GM12878 (cell line): Measurements from ENCODE around the gene MRTFA. TPM values are rescaled to one million over a fixed set of nuclear protein-coding genes. Genes with fewer than 3 reads are reported as not detected.

Experiments used
- ATAC-seq: fragments of 200-7000 bp; cut with Tn5 transposase; 3 replicates; pipeline ENCODE4 v1.9.1; 2020; ENCODE audit warnings: mild to moderate bottlenecking, moderate library complexity
- BruUV-seq: library from RNA; stranded (reverse); fragments of 400-500 nt; replicated peaks from 2 replicates; lab custom pipeline; 2021; lab: Mats Ljungman, UMichigan
- CTCF ChIA-PET: fragments of 300-600 bp; sonication (Branson Sonifier 250); formaldehyde crosslinking; extraction: SDS; loops from one replicate; lab custom pipeline; 2021; ENCODE audit warnings: inconsistent platforms; lab: Yijun Ruan, JAX
- POLR2A ChIA-PET: fragments of 350-600 bp; formaldehyde crosslinking; extraction: SDS; loops from one replicate; lab custom pipeline; 2021; ENCODE audit warnings: inconsistent platforms; lab: Charles Lee
- RAD21 ChIA-PET: fragments of 300-600 bp; sonication (Branson Sonifier 250); formaldehyde crosslinking; loops from one replicate; lab custom pipeline; 2023; ENCODE audit warnings: antibody characterized with exemption; ENCODE audit not compliant: unreplicated experiment; lab: Charles Lee
- SMC1A ChIA-PET: fragments of 300-600 bp; sonication (Branson Sonifier 250); formaldehyde crosslinking; loops from one replicate; lab custom pipeline; 2023; ENCODE audit not compliant: unreplicated experiment, uncharacterized antibody; lab: Charles Lee
- DNase-seq: peaks from one replicate; pipeline ENCODE4 v3.0.0-alpha.2; 2011; ENCODE audit warnings: low read depth, low spot score
- FAIRE-seq: peaks from 3 replicates; lab custom pipeline; 2011; peaks lifted over from hg19 to GRCh38; lab: Jason Lieb, UNC
- H2AFZ ChIP-seq: 2 replicates; pipeline ENCODE4 v1.6.0; 2011; ENCODE audit warnings: low read depth, low read length, control low read depth; ENCODE audit not compliant: control insufficient read depth
- H3K27ac ChIP-seq: 2 replicates; pipeline ENCODE4 v1.5.1; 2011; ENCODE audit warnings: control low read depth; ENCODE audit not compliant: control insufficient read depth, insufficient read depth
- H3K27me3 ChIP-seq, 2 experiments: replicated peaks in 1 of 2; 2 replicates each; pipeline versions ENCODE4 v1.6.0 to v1.6.1; 2011; ENCODE audit warnings: low read length in 1 of 2; ENCODE audit not compliant: control insufficient read depth in 2 of 2, insufficient read depth in 2 of 2
- H3K36me3 ChIP-seq, 2 experiments: 2 replicates each; pipeline ENCODE4 v1.5.1; 2011; ENCODE audit warnings: low read length in 1 of 2; ENCODE audit not compliant: control insufficient read depth in 2 of 2, insufficient read depth in 2 of 2
- H3K4me1 ChIP-seq: 2 replicates; pipeline ENCODE4 v1.6.1; 2011; ENCODE audit warnings: mild to moderate bottlenecking, low read length, moderate library complexity, mixed read lengths; ENCODE audit not compliant: control insufficient read depth, insufficient read depth
- H3K4me2 ChIP-seq: 2 replicates; pipeline ENCODE4 v1.6.0; 2011; ENCODE audit warnings: control low read depth; ENCODE audit not compliant: control insufficient read depth, insufficient read depth
- H3K4me3 ChIP-seq: fragments of 200-600 bp; sonication (generic); 2 replicates; pipeline ENCODE4 v1.5.1; 2016
- H3K79me2 ChIP-seq: 2 replicates; pipeline ENCODE4 v1.6.0; 2011; ENCODE audit warnings: low read length; ENCODE audit not compliant: control insufficient read depth, insufficient read depth
- H3K9ac ChIP-seq: 2 replicates; pipeline ENCODE4 v1.8.0; 2011; ENCODE audit warnings: low read length, control low read depth, mixed read lengths; ENCODE audit not compliant: control insufficient read depth, insufficient read depth
- H3K9me3 ChIP-seq: replicated peaks from 3 replicates; pipeline ENCODE4 v1.5.1; 2011; ENCODE audit warnings: mild to moderate bottlenecking, low read length; ENCODE audit not compliant: control insufficient read depth, insufficient read depth
- H4K20me1 ChIP-seq: 2 replicates; pipeline ENCODE4 v1.6.0; 2011; ENCODE audit not compliant: control insufficient read depth, insufficient read depth
- CHD1 ChIP-seq: IDR thresholded peaks from 2 replicates; pipeline ENCODE4 v1.6.1; 2012; ENCODE audit warnings: low read depth, low read length, improper control_type of control experiment
- EP300 ChIP-seq, 2 experiments: fragments of 150-350 bp in 1 of 2; IDR thresholded peaks; 2 replicates each; pipeline ENCODE4 v1.6.1; 2011 to 2012; ENCODE audit warnings: low read depth in 2 of 2, low read length in 2 of 2, borderline replicate concordance in 1 of 2, improper control_type of control experiment in 1 of 2, inconsistent platforms in 1 of 2; ENCODE audit not compliant: control insufficient read depth in 1 of 2
- EZH2 ChIP-seq: IDR thresholded peaks from 2 replicates; pipeline ENCODE4 v1.6.1; 2012; ENCODE audit warnings: low read depth, mild to moderate bottlenecking, control low read depth, inconsistent platforms, low read length, borderline replicate concordance; ENCODE audit not compliant: control insufficient read depth
- FOS ChIP-seq: IDR thresholded peaks from 3 replicates; pipeline ENCODE4 v1.6.1; 2011; ENCODE audit warnings: borderline replicate concordance; ENCODE audit not compliant: insufficient read length; ENCODE audit errors: extremely low read depth
- POLR2A ChIP-seq: IDR thresholded peaks from 2 replicates; pipeline ENCODE4 v1.6.1; 2011; ENCODE audit warnings: low read depth, mild to moderate bottlenecking, low read length
- SP1 ChIP-seq: IDR thresholded peaks from one replicate; pipeline ENCODE4 v1.6.1; 2011; ENCODE audit warnings: low read depth, low read length
- SPI1 ChIP-seq: IDR thresholded peaks from 2 replicates; pipeline ENCODE4 v1.6.1; 2011; ENCODE audit warnings: low read depth, mild to moderate bottlenecking, low read length, moderate library complexity, borderline replicate concordance; ENCODE audit not compliant: insufficient read depth
- SRF ChIP-seq, 2 experiments: IDR thresholded peaks; 2 replicates each; pipeline ENCODE4 v1.6.1; 2011; ENCODE audit warnings: low read depth in 2 of 2, low read length in 2 of 2, mild to moderate bottlenecking in 1 of 2, moderate library complexity in 1 of 2
- WGBS: methylation state at CpG from one replicate; pipeline ENCODE4 v1.1.6; 2016; ENCODE audit warnings: low lambda C conversion rate; ENCODE audit not compliant: insufficient replicate concordance, insufficient coverage; ENCODE audit errors: missing lambda C conversion rate; 5-methylcytosine and 5-hydroxymethylcytosine counted together
- in situ Hi-C: fragments of 300-500 bp; cut with MboI; formaldehyde crosslinking; loops from 9 replicates; pipeline ENCODE4 v1.14.3; 2018; ENCODE audit warnings: mixed read lengths
- intact Hi-C: fragments of 100-400 bp; cut with micrococcal nuclease; formaldehyde crosslinking; loops from one replicate; pipeline ENCODE4 v1.14.2; 2022; ENCODE audit not compliant: unreplicated experiment
- polyA plus RNA-seq, 11 experiments: library from polyadenylated mRNA; depleted of rRNA in 4 of 11; unstranded in 6 of 11; stranded (reverse) in 5 of 11; fragments of >200 nt; fragmentation: Nextera tagmentation in 4 of 11; fragmentation: Illumina TruSeq in 1 of 11; extraction: Ambion mirVana in 4 of 11; extraction: Trizol in 1 of 11; gene quantifications; 1 replicate in 1 of 11; 2 replicates in 10 of 11; pipeline versions ENCODE4 v1.2.1 to v1.2.3, GENCODE V29; 2011 to 2016; ENCODE audit warnings: inconsistent platforms in 2 of 11, missing spikeins in 2 of 11, low read depth in 1 of 11
- total RNA-seq, 4 experiments: library from RNA; depleted of rRNA in 3 of 4; stranded (reverse); fragments of >200 nt in 3 of 4; fragmentation: Illumina TruSeq in 1 of 4; extraction: Trizol in 1 of 4; gene quantifications; 2 replicates each; pipeline versions ENCODE4 v1.2.1 to v1.2.3, GENCODE V29; 2013 to 2021

Gene MRTFA
- total and polyA plus RNA-seq, 10 of the 15 experiments (the other 5 are each of a cell fraction or from before 2014, with no cell fraction given): 2.0 to 63.9 (median 17.9) TPM

- Histone ChIP-seq H2AFZ (no peak overlapping the region), H3K4me2 (no peak overlapping the region), H3K27ac (no peak overlapping the region), H3K9ac (no peak overlapping the region), H3K27me3 (no peaks in the 10 kb centered on the region), H4K20me1 (no peaks in the 10 kb centered on the region), H3K4me3 (no peak overlapping the region), H3K9me3 (no peaks in the 10 kb centered on the region), H3K79me2 (no peaks in the 10 kb centered on the region), H3K36me3 (peaks cover 53 to 74% of the 10 kb centered on the region in 2 experiments; a peak in 3 of 4 replicates), H3K4me1 (no peaks in the 10 kb centered on the region)
- ChIA-PET RAD21 (no interaction called here), SMC1A (no interaction called here), CTCF (no interaction called here), POLR2A (no interaction called here)
- WGBS: 92% methylated on average over 9 of the region's 9 CpGs
- no peak for DNase-seq
- intact Hi-C loops: no loop called here
- no peak for ATAC-seq
- no peak for TF ChIP-seq EZH2
- TF ChIP-seq SRF (IDR thresholded peaks at IDR 0.05; ENCODE audit: low read depth in 2 of 2, low read length in 2 of 2): no peak
- TF ChIP-seq SP1: no peak
- TF ChIP-seq FOS: no peak
- TF ChIP-seq POLR2A: no peak
- TF ChIP-seq EP300 (IDR thresholded peaks at IDR 0.05; ENCODE audit: borderline replicate concordance in 1 of 2, control insufficient read depth in 1 of 2, low read depth in 2 of 2, low read length in 2 of 2): no peak
- TF ChIP-seq SPI1: no peak
- no peak for TF ChIP-seq CHD1
- FAIRE-seq: no peak
- BruUV-seq: no TSS peak
- in situ Hi-C loops: no loop called here
Measured at GRCh38 chr22:40422558-40423309, 213.8 kb downstream of the MRTFA start.
